HepG2 (cell line): ENCODE measurements around the gene ZNF547. TPM values are rescaled to one million over a fixed set of nuclear protein-coding genes. Genes with fewer than 3 reads are reported as not detected.

Source experiments
- ATAC-seq: fragments of 200-7000 bp; cut with Tn5 transposase; 3 replicates; pipeline ENCODE4 v1.9.1; 2020; ENCODE audit warnings: mild to moderate bottlenecking, moderate library complexity
- BruUV-seq: library from RNA; stranded (reverse); fragments of 400-500 nt; replicated peaks from 2 replicates; lab custom pipeline; 2021; lab: Mats Ljungman, UMichigan
- CTCF ChIA-PET: fragments of 300-600 bp; formaldehyde crosslinking; extraction: SDS; loops from one replicate; lab custom pipeline; 2021; ENCODE audit warnings: low total read pairs, inconsistent platforms, low intra/inter-chr PET ratio; lab: Yijun Ruan, JAX
- POLR2A ChIA-PET: fragments of 350-600 bp; sonication (Branson Sonifier 250); formaldehyde crosslinking; loops from one replicate; lab custom pipeline; 2020; ENCODE audit warnings: antibody characterized with exemption, inconsistent platforms; lab: Yijun Ruan, JAX
- DNase-seq: peaks from one replicate; pipeline ENCODE4 v3.0.0-alpha.2; 2015; ENCODE audit warnings: low spot score
- FAIRE-seq: peaks from 3 replicates; lab custom pipeline; 2011; peaks lifted over from hg19 to GRCh38; lab: Jason Lieb, UNC
- H2AFZ ChIP-seq: one replicate; pipeline ENCODE4 v1.6.1; 2011; ENCODE audit warnings: low read length, inconsistent platforms
- H3K27ac ChIP-seq: fragments of 300-600 bp; 3 replicates; pipeline ENCODE4 v1.8.0; 2011; ENCODE audit warnings: mixed run types, mild to moderate bottlenecking, mixed read lengths, low read length, inconsistent platforms; ENCODE audit not compliant: insufficient read depth; ENCODE audit errors: extremely low read length
- H3K27me3 ChIP-seq, 2 experiments: fragments of 200-600 bp in 1 of 2; 2 replicates in 1 of 2; 3 replicates in 1 of 2; pipeline versions ENCODE4 v1.6.0 to v1.8.0; 2011; ENCODE audit warnings: low read length in 2 of 2, mild to moderate bottlenecking in 2 of 2, moderate library complexity in 2 of 2, inconsistent platforms in 1 of 2; ENCODE audit not compliant: insufficient read depth in 2 of 2, control insufficient read depth in 1 of 2
- H3K36me3 ChIP-seq, 2 experiments: fragments of 200-600 bp in 1 of 2; replicated peaks in 1 of 2; 2 replicates in 1 of 2; 3 replicates in 1 of 2; pipeline versions ENCODE4 v1.5.1 to v1.8.0; 2011; ENCODE audit warnings: low read length in 2 of 2, inconsistent platforms in 1 of 2; ENCODE audit not compliant: insufficient read depth in 2 of 2, control insufficient read depth in 1 of 2
- H3K4me1 ChIP-seq: 2 replicates; pipeline ENCODE4 v1.5.1; 2012; ENCODE audit warnings: low read length, inconsistent platforms; ENCODE audit not compliant: insufficient read depth
- H3K4me2 ChIP-seq: 2 replicates; pipeline ENCODE4 v1.6.0; 2011; ENCODE audit warnings: low read depth, low read length, inconsistent platforms
- H3K4me3 ChIP-seq, 3 experiments: fragments of 200-600 bp in 1 of 3; sonication (generic), shearing (Covaris generic) in 1 of 3; replicated peaks in 1 of 3; 2 replicates each; pipeline ENCODE4 v1.5.1; 2011 to 2016; ENCODE audit warnings: low read length in 3 of 3, inconsistent platforms in 2 of 3, low read depth in 2 of 3, mild to moderate bottlenecking in 2 of 3, control low read depth in 1 of 3, mixed read lengths in 1 of 3; ENCODE audit not compliant: insufficient read depth in 1 of 3
- H3K79me2 ChIP-seq: one replicate; pipeline ENCODE4 v1.6.1; 2011; ENCODE audit warnings: low read length, inconsistent platforms; ENCODE audit not compliant: insufficient read depth
- H3K9ac ChIP-seq: 2 replicates; pipeline ENCODE4 v1.6.0; 2011; ENCODE audit warnings: mild to moderate bottlenecking, low read depth, low read length, inconsistent platforms; ENCODE audit not compliant: insufficient read depth
- H3K9me3 ChIP-seq: 2 replicates; pipeline ENCODE4 v1.5.1; 2012; ENCODE audit warnings: mild to moderate bottlenecking, low read length
- H4K20me1 ChIP-seq: 2 replicates; pipeline ENCODE4 v1.6.0; 2011; ENCODE audit warnings: inconsistent platforms, mild to moderate bottlenecking, low read length, moderate library complexity; ENCODE audit not compliant: insufficient read depth
- CBFB ChIP-seq: sonication (generic); formaldehyde crosslinking; IDR thresholded peaks from 2 replicates; pipeline ENCODE4 v1.4.0; 2020; ENCODE audit warnings: missing genetic modification reagents
- FOXP1 ChIP-seq, 2 experiments: fragments of 450-650 bp in 1 of 2; IDR thresholded peaks; 2 replicates each; pipeline ENCODE4 v1.6.1; 2017 to 2018; ENCODE audit warnings: antibody characterized with exemption in 1 of 2
- NR2F2 ChIP-seq: IDR thresholded peaks from 2 replicates; pipeline ENCODE4 v1.6.1; 2012; ENCODE audit warnings: low read depth, inconsistent platforms, borderline replicate concordance
- SP2 ChIP-seq: sonication (generic); formaldehyde crosslinking; IDR thresholded peaks from 2 replicates; pipeline ENCODE4 v1.5.1; 2020; ENCODE audit warnings: mild to moderate bottlenecking, missing genetic modification reagents
- SRF ChIP-seq: IDR thresholded peaks from 2 replicates; pipeline ENCODE4 v1.6.1; 2011; ENCODE audit warnings: mild to moderate bottlenecking, low read depth, low read length, moderate library complexity
- SRSF1 ChIP-seq: fragments of 200-400 bp; formaldehyde crosslinking; optimal IDR thresholded peaks from 2 replicates; pipeline ENCODE3; 2017; ENCODE audit warnings: mild to moderate bottlenecking, low read depth, low read length, moderate library complexity
- TAF1 ChIP-seq: sonication (generic); formaldehyde crosslinking; IDR thresholded peaks from 2 replicates; pipeline ENCODE4 v1.4.0; 2020; ENCODE audit warnings: missing genetic modification reagents
- ZBTB7B ChIP-seq: sonication (generic); formaldehyde crosslinking; IDR thresholded peaks from 2 replicates; pipeline ENCODE4 v1.4.0; 2020; ENCODE audit warnings: missing genetic modification reagents
- ZFY ChIP-seq: sonication (generic); formaldehyde crosslinking; IDR thresholded peaks from 2 replicates; pipeline ENCODE4 v1.4.0; 2020; ENCODE audit warnings: missing genetic modification reagents
- ZNF292 ChIP-seq: sonication (generic); formaldehyde crosslinking; IDR thresholded peaks from 2 replicates; pipeline ENCODE4 v1.8.1; 2022; ENCODE audit warnings: mild to moderate bottlenecking, low read depth, missing genetic modification reagents, borderline replicate concordance
- ZNF577 ChIP-seq: sonication (generic); formaldehyde crosslinking; IDR thresholded peaks from 2 replicates; pipeline ENCODE4 v1.4.0; 2020; ENCODE audit warnings: mild to moderate bottlenecking, low read depth, missing genetic modification reagents, borderline replicate concordance
- ZSCAN12 ChIP-seq: sonication (generic); formaldehyde crosslinking; IDR thresholded peaks from 2 replicates; pipeline ENCODE4 v1.9.0; 2021; ENCODE audit warnings: mild to moderate bottlenecking, missing genetic modification reagents
- WGBS: methylation state at CpG from one replicate; pipeline ENCODE4 v1.1.6; 2017; ENCODE audit warnings: low lambda C conversion rate; 5-methylcytosine and 5-hydroxymethylcytosine counted together
- in situ Hi-C: cut with HindIII; loops from 2 replicates; pipeline ENCODE4 v1.10.0; 2017; ENCODE audit warnings: low pct_unique_long_range_greater_than_20kb; ENCODE audit not compliant: extremely low pct_ligation_motif_present
- intact Hi-C: fragments of 100-400 bp; cut with micrococcal nuclease; formaldehyde crosslinking; loops from one replicate; pipeline ENCODE4 v1.10.0; 2022; ENCODE audit not compliant: unreplicated experiment
- polyA plus RNA-seq, 8 experiments: library from polyadenylated mRNA; depleted of rRNA in 3 of 8; stranded (reverse) in 7 of 8; unstranded in 1 of 8; fragments of >200 nt; fragmentation: Illumina TruSeq in 4 of 8; extraction: Trizol in 4 of 8; gene quantifications; 2 replicates each; pipeline versions ENCODE4 v1.2.1 to v1.2.3, GENCODE V29; 2011 to 2016; ENCODE audit warnings: low read depth in 4 of 8, missing spikeins in 1 of 8, mixed read lengths in 1 of 8; ENCODE audit not compliant: insufficient read depth in 1 of 8
- total RNA-seq, 5 experiments: library from RNA; depleted of rRNA; stranded (reverse); fragments of >200 nt; fragmentation: Illumina TruSeq; extraction: Trizol; gene quantifications; 2 replicates each; pipeline ENCODE4 v1.2.3, GENCODE V29; 2016; ENCODE audit warnings: low read depth in 1 of 5
- TF ChIP-seq, protein P1 (sequence below): sonication (generic); formaldehyde crosslinking; IDR thresholded peaks from 2 replicates; pipeline ENCODE4 v1.5.0; 2020; ENCODE audit warnings: mild to moderate bottlenecking, missing genetic modification reagents, borderline replicate concordance
- TF ChIP-seq, protein P2 (sequence below): IDR thresholded peaks from 2 replicates; pipeline ENCODE4 v1.6.1; 2012; ENCODE audit warnings: inconsistent platforms

The ZNF547 gene
- total and polyA plus RNA-seq, 2 of the 13 experiments (the other 11 are each of a cell fraction or from before 2014, with no cell fraction given): 2.0 to 2.6 TPM

DNA sequence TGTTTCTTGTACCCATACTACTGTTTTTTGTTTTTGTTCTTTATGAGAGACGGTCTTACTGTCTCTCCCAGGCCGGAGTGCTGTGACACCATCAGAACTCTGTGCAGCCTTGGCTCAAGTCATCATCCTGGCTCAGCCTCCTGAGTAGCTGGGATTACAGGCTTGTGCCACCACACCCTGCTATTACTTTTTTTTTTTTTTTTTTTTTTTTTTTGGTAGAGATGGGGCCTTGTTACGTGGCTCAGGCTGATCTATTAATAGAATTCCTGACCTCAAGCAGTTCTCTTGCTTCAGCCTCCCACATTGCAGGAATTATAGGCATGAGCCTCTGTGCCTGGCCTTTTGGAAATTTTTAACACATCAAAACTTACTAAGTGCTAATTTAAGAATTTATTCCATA, 15.2 kb upstream of the ZNF547 start (continued):
- TF ChIP-seq ZNF577 (CRISPR knock-in tag): no peak
- TF ChIP-seq NR2F2: no peak
- TF ChIP-seq ZBTB7B (CRISPR knock-in tag): no peak

- Histone ChIP-seq H3K9me3 (no peaks in the 10 kb centered on the region), H3K27ac (peak within 1 kb of the TSS; percentile 56), H3K4me3 (peak within 1 kb of the TSS; percentile 79 to 100 (median 98)), H3K79me2 (peaks cover 27% of the 10 kb centered on the region), H3K9ac (peak within 1 kb of the TSS; percentile 94), H3K27me3 (no peaks in the 10 kb centered on the region; a peak in 1 of 5 replicates), H4K20me1 (no peaks in the 10 kb centered on the region), H3K4me2 (peak within 1 kb of the TSS; percentile 91), H3K4me1 (peaks cover 29% of the 10 kb centered on the region), H2AFZ (peak within 1 kb of the TSS; percentile 91), H3K36me3 (peaks cover 4 to 32% of the 10 kb centered on the region in 2 experiments; a peak in 4 of 5 replicates)
- BruUV-seq: TSS peak; percentile 64
- FAIRE-seq: peak; percentile 99
- in situ Hi-C loops: no loop called here
- WGBS: 3% methylated on average over 30 of the region's 57 CpGs
- peak; percentile 93 for DNase-seq
- POLR2A ChIA-PET: interaction anchor here (0.6 to 1.4 kb wide), 6 partner anchors 12 to 464 kb away, joined by 3 to 11 read pairs (median 3); partner anchors contain the start of genes TRAPPC2B, ZNF547, ZNF552 and ZNF749
- ATAC-seq: peak; percentile 100
- intact Hi-C loops: no loop called here
- CTCF ChIA-PET: no interaction called here
- TF ChIP-seq SP2 (CRISPR knock-in tag) (peak; percentile 82), ZSCAN12 (CRISPR knock-in tag) (no peak), TAF1 (CRISPR knock-in tag) (peak; percentile 60; the same call in 1 of the 2 replicates), ZNF292 (no peak), SRF (no peak), CBFB (CRISPR knock-in tag) (peak; percentile 43; the same call in 1 of the 2 replicates), ZFY (CRISPR knock-in tag) (peak; percentile 77), SRSF1 (no peak), FOXP1 (IDR thresholded peaks at IDR 0.05) (no peak), FOXP1 (CRISPR knock-in tag; IDR thresholded peaks at IDR 0.05) (no peak)
- TF ChIP-seq, protein P1, sequence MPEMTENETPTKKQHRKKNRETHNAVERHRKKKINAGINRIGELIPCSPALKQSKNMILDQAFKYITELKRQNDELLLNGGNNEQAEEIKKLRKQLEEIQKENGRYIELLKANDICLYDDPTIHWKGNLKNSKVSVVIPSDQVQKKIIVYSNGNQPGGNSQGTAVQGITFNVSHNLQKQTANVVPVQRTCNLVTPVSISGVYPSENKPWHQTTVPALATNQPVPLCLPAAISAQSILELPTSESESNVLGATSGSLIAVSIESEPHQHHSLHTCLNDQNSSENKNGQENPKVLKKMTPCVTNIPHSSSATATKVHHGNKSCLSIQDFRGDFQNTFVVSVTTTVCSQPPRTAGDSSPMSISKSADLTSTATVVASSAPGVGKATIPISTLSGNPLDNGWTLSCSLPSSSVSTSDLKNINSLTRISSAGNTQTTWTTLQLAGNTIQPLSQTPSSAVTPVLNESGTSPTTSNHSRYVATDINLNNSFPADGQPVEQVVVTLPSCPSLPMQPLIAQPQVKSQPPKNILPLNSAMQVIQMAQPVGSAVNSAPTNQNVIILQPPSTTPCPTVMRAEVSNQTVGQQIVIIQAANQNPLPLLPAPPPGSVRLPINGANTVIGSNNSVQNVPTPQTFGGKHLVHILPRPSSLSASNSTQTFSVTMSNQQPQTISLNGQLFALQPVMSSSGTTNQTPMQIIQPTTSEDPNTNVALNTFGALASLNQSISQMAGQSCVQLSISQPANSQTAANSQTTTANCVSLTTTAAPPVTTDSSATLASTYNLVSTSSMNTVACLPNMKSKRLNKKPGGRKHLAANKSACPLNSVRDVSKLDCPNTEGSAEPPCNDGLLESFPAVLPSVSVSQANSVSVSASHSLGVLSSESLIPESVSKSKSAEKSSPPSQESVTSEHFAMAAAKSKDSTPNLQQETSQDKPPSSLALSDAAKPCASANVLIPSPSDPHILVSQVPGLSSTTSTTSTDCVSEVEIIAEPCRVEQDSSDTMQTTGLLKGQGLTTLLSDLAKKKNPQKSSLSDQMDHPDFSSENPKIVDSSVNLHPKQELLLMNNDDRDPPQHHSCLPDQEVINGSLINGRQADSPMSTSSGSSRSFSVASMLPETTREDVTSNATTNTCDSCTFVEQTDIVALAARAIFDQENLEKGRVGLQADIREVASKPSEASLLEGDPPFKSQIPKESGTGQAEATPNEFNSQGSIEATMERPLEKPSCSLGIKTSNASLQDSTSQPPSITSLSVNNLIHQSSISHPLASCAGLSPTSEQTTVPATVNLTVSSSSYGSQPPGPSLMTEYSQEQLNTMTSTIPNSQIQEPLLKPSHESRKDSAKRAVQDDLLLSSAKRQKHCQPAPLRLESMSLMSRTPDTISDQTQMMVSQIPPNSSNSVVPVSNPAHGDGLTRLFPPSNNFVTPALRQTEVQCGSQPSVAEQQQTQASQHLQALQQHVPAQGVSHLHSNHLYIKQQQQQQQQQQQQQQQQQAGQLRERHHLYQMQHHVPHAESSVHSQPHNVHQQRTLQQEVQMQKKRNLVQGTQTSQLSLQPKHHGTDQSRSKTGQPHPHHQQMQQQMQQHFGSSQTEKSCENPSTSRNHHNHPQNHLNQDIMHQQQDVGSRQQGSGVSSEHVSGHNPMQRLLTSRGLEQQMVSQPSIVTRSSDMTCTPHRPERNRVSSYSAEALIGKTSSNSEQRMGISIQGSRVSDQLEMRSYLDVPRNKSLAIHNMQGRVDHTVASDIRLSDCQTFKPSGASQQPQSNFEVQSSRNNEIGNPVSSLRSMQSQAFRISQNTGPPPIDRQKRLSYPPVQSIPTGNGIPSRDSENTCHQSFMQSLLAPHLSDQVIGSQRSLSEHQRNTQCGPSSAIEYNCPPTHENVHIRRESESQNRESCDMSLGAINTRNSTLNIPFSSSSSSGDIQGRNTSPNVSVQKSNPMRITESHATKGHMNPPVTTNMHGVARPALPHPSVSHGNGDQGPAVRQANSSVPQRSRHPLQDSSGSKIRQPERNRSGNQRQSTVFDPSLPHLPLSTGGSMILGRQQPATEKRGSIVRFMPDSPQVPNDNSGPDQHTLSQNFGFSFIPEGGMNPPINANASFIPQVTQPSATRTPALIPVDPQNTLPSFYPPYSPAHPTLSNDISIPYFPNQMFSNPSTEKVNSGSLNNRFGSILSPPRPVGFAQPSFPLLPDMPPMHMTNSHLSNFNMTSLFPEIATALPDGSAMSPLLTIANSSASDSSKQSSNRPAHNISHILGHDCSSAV: no peak
- TF ChIP-seq, protein P2, sequence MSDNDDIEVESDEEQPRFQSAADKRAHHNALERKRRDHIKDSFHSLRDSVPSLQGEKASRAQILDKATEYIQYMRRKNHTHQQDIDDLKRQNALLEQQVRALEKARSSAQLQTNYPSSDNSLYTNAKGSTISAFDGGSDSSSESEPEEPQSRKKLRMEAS: peak; percentile 84
These were observed 12.2 kb upstream of the ZNF547 start, which contains the start of gene ZNF304 for GRCh38 chr19:57350877-57351805. ZNF304 (plus strand) TSS chr19:57351271; CDS start chr19:57351665, 394 bp downstream.
